NCI-H446 (cell line): ENCODE results near the gene PER2.
"Not testable (repeated sequence)": the region's sequence is repeated elsewhere in the genome, so short reads cannot be mapped to it uniquely, and the experiment has no call there.

Experiments used
- DNase-seq, 2 experiments: peaks; one replicate each; lab custom pipeline; 2025; lab: John Stamatoyannopoulos, UW

PER2 gene

GRCh38 chr2:238286987-238287736, 1.2 kb downstream of the PER2 start:
- no peak for DNase-seq

DNA sequence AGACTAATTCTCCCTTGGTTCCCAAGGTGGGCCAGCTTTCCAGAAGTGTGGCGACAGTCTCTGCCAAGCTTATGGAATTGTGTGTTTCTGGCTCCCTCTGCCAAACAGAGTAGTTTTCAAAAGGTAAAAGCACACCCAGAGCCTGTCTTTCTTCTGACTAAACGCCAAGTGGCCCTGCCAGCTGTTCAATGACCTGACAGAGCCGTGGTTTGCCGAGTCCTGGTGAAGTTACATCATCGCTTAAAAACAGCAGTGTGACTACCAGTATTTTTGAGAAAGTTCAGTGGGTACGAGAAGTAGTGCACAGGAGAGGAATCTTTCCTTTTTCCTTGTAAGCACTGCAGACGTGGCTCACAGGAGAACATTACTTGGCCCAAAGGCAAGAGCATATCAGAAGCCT, 1.9 kb downstream of the PER2 start:
- DNase-seq: peak; percentile 4 to 64

DNA sequence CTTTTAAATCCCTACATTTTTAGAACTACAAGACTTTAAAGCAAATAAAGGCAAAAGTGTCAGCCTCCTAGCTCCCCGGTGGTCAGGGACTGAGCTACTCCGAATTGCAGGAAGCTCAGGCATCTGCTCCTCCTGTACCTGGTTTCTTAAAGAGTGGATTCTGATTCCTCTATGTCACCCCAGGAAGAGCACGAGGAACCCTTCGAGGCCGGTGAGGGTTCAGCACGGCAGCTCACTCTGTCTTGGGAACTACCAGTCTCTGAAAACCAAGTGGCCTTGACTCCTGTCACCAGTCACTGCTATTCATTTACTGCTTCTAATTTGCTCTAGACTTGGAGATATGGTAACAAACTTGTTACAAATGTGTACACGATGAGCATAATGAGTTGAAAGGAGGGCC, 2.3 kb downstream of the PER2 start:
- no peak for DNase-seq

DNA sequence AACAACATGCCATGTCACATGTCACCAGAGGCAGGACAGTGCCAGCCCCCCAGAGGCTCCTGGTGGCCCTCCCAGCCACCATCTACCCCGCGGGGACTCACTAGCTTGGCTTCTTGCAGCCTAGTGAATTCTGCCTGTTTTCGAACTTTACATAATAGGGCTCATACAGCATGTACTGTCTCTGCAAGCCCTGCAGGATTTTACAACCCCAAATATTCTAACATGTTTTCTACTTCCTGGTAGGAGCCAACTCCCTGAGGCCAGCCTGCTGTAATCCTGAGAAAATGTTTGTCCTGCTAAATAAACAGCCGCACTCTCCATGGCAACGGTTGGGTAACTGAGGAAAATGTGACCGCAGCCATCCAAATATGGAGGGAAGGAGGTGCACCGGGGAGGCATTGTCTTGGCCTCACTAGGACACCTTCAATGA, 2.7 kb downstream of the PER2 start:
- no peak for DNase-seq

GRCh38 chr2:238284802-238285515, 3.5 kb downstream of the PER2 start:
- DNase-seq: no peak

DNA sequence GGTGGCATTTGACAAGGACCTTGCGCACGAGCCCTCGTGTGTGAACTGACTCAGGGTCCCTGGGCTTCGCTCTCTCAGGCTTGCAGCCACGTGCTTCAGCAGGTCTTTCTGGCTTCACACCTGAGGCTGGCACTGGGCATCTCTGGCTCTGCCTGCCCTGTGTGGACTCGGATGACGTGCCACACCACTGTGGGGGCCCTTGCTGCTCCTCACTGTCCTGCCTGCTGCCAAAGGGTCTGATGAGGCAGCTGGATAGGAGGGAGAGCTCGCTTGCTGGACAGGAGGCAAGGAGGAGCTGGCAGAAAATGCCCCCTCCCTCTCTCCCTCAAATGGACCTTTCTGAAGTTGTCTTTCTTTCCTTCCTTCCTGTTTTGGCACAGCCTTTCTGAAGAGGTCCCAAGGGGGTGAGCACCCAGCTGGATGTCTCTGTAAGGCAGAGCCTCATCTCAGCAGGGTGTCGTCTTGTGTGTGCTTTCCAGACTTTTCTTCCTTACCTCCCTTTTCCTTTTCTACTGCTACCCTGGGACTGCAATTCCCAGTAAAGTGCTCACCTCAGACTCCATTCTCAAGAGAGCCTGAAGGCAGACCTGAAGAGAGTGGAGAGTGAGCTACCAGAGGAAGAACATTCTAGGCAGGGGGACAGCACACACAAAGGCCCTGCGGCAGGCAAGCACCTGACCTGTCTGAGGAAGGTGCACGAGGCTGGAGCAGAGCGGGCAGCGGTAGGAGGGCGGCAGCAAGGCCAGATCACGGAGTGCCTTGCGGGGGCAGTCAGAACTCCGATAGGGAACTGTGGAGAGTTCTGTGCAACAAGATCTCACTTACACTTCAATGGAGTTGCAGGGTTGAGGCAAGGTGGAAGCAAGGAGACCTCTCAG, 5.3 kb downstream of the PER2 start:
- DNase-seq: no peak

DNA sequence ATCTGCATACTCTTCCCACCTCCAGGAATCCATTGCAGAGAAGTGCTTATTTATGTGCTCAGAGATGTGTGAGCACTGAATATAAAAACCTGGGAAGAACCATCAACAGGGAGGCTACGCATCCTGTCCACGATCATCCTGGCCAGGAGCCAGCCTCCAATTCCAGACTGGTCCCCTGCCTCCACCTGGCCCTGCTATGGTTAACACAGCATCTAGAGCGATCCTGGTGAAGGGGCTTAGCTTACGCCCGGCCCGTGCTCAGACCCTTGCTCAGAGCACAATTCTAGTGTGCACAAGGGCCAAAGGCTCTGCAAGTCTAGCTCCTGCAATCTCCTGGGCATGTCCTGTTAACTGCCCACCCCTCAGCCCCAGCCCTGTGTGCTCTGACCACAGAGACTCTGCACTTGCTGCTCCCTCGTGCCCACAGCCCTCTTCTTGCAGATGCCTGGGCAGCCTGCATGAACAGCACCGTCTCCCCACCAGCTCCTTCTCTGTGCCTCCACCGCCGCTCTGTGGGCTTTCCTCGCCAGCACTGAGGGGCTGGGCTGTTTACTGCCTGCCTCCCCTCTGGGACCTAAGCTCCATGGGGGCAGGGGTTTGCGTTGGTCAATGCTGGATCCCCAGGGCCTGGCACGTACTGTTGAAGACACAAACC, 6.5 kb downstream of the PER2 start:
- no peak for DNase-seq

DNA sequence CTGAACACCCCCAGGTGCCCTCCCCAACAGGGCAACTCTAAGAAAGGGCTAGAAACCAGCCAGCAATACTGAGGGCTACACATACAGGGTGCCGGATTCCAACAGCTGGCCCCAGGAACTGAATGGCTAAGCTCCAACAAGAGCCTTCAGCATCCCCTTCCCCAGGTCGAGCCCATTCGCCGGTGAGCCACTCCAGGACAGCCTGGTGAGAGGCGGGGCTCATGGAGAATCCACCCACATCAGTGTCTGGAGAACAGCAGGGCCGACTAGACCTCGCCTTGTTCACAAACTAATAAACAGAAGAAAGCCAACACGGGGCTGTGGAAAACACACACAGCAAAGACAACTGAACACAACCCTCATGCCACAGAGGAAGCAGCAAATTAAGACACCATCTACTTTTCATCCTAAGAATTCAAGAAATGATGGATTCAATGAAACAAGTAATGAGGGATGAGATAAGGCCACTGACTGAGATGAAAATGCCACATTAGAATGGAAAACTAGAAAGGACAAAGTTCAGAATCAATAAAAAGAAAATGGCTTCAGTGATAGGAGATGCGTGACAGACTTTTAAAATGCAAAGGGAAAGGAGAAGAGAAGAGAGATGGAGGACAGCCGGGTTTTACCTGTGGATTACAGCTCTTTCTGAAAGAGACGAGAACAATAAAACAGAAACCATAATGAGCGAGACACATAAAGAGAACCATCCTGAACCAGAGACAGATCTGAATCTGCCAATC, 8.2 kb downstream of the PER2 start:
- DNase-seq: no peak

DNA sequence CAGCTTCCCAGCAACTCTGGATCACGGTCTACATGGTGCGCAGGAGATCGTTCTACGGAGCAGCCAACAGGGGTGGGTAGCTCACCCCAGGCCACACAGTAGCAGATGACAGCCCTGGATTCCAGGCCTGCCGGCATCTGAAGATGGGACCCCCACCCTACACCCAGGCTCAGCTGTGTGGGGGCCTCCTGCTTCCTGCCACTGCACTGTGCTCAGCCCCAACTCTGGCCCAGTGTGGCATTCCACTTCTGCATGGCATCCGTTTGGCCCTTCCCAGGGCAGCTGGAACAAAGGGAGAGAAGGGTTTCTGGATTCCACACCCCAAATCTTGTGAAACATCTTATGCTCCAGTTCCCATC, 9.1 kb downstream of the PER2 start:
- DNase-seq: no peak

GRCh38 chr2:238278626-238279323, 9.6 kb downstream of the PER2 start:
- no peak for DNase-seq

DNA sequence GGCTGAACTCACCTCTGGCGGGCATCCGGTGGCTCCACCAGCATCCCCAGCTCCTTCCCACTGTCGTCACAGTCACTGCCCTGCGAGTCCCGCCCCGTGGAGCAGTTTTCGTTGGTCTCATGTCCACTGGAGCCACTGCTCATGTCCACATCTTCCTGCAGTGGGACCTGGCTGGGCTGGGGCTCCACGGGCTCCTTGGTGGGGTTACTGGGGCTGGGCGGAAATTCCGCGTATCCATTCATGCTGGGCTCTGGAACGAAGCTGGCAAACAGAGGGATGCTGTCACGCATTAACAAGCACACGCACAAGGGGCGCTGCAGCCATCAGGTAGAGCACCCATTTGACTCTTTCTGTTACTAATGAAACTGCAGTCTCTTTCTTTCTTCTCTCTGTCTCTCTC, 10.7 kb downstream of the PER2 start:
- no peak for DNase-seq

GRCh38 chr2:238274152-238274865, 14.1 kb downstream of the PER2 start:
- no peak for DNase-seq

- not testable (repeated sequence) for DNase-seq
These were observed 15.0 kb downstream of the PER2 start for GRCh38 chr2:238273433-238273832.

DNA sequence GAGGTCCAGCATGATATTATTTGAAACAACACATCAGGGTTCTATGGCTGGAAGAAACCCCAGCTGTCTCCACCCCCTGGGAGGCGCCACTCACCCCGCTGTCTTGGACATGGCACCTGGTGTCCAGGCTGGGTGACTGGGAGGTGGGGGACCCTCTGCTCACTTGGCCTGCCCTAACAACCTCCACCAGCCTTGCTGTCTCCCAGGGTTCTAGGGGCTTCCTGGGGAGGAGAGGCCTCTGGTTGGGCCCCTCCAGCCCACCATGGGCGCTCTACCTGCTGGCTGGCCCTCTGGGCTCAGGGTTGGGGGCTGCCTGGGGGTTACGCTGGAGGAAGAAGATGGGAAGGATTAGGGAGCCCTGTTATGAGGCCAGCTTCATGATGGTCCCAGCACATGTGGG, 16.3 kb downstream of the PER2 start:
- no peak for DNase-seq

DNA sequence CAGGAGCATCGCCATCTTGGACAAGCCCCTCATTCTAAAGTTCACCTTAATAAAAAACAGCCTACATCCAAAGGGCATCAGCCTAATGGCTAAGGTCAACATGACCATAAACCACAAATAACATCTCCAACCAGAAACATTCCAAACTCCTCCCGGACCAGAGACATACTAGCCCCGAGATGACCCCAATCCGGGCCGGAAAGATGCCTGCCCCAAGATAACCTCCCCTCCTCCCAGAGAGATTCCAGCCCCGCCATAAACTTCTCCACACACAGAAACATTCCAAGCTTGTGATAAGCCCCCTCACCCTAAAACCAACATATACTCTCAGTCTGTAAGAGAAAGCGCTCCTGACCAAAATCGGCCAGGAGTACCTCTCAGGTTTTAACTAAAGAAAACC, 16.7 kb downstream of the PER2 start:
- DNase-seq: not testable (repeated sequence)

- no peak for DNase-seq
These were observed 17.3 kb downstream of the PER2 start for GRCh38 chr2:238271061-238271554.

DNA sequence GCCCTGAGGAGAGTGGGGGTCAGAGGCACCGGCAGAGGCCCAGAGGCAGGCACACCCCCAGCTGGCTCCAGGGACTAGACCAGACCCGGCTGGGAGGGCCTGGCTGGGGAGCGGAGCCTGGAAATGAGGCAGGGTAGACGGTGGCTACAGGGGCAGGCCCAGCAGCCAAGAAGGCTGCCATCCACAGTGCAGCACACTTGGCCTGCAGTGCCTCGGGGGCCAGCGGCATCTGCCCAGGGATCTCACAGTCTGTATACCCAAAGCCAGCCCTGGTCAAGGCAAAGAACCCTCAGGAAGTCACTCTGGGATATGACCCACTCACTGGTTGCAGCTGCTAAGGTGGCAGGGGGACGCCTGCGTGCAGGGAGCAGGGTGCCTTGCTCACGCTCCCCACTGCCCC, 17.8 kb downstream of the PER2 start:
- DNase-seq: no peak

DNA sequence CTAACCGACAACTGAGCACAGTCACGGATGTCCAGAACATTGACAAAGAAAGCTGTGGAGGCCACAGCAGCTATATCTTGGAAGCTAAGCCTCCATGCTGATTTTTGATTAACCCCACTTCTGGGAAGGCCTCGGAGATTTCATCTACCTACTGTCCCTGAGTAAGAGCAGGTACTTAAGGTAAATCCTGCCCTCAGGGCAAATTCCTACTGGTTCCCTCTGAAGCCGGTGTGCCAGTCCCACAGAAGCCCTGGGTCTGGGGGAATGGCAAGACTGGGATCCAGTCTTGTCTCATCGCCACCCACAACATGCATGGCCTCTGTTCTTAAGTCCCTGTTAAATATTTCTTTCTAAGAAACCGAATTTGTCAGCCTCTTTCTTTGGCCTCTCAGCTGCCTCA, 18.7 kb downstream of the PER2 start:
- no peak for DNase-seq

GRCh38 chr2:238267884-238268680, 20.3 kb downstream of the PER2 start:
- DNase-seq: no peak
